Measurements from ENCODE around the gene ARL11. TPM values are rescaled to one million over a fixed set of nuclear protein-coding genes. Genes with fewer than 3 reads are reported as not detected.

The ARL11 gene
- not detected in 2 replicates for total RNA-seq

DNA sequence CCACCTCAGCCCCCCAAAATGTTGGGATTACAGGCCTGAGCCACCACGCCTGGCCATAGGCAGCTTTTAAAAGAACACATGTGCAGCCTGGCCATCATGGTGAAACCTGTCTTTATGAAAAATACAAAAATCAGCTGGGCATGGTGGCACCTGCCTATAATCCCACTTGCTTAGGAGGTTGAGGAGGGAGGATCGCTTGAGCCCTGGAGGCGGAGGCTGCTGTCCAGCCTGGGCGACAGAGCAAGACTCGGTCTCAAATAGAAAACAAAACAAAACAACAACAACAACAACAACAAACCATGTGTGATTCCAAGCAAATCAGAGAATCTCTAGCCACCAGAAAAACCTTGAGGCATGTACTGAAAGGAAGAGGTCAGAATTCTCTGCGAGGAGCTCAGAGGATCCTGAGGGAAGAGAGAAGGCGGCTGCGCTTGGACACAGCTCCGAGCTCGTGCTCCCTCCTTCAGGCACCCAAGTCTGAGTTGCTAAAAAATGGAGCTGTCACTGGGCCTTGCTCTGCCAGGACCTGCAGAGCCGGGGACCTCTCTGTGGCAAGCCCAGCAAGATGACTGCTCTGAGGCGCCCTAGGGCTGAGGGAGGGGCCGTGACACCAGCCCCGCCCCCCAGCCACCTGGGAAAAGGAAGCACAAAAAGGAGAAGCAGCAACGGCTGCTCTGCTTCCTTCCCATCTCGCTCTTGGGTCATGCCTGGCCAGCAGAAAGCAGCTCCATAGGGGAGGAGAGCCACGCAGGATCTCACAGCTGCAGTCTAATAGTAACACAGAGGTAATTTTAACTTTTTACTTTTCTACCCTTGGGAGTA is at the start of gene ARL11:
ARL11 (plus strand) TSS at position 677 of the 822 bp plus-strand sequence. CDS start 1,941 bp downstream, outside the sequence.

GRCh38 chr13:49585220-49586157 is 42.8 kb upstream of the ARL11 start, which contains the start of gene RCBTB1:
TSS of gene RCBTB1 (minus strand) at chr13:49585558. CDS start at chr13:49567279, 18,279 bp downstream.

Other genes starting within 250 kb of the ARL11 start
- 10.6 and 18.2 TPM in 2 replicates for gene CAB39L, start 184.4 kb upstream of the ARL11 start, total RNA-seq
- gene SETDB2, start 184.2 kb upstream of the ARL11 start, total RNA-seq, result 10.6 and 21.1 TPM in 2 replicates
- gene PHF11, start 132.6 kb upstream of the ARL11 start, total RNA-seq, result 19.8 and 32.9 TPM in 2 replicates
- gene RCBTB1, start 42.9 kb upstream of the ARL11 start, total RNA-seq, result 24.1 and 39.7 TPM in 2 replicates
- gene EBPL, start 63.0 kb downstream of the ARL11 start, total RNA-seq, result 54.7 and 57.0 TPM in 2 replicates
- 30.6 and 43.1 TPM in 2 replicates for gene KPNA3, start 164.2 kb downstream of the ARL11 start, total RNA-seq

Data from smooth muscle cell of trachea (primary cell).